Measurements from ENCODE around the gene HNRNPM.
"Not testable (repeated sequence)": the region's sequence is repeated elsewhere in the genome, so short reads cannot be mapped to it uniquely, and the experiment has no call there.

The HNRNPM gene

DNA sequence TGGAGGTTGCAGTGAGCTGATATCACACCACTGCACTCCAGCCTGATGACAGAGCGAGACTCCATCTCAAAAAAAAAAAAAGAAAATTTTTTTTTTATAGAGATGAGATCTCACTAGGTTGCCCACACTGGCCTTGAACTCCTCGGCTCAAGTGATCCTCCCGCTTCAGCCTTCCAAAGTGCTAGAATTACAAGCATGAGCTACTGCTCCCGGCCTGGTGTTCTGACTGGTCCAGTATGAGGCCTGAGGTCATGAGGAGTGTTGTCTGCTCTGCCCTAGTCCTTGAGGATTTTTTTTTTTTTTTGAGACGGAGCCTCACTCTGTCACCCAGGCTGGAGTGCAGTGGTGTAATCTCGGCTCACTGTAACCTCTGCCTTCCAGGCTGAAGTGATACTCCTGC, 19.4 kb upstream of the HNRNPM start:
- in situ Hi-C loops (cut with HindIII; ENCODE audit: low sequenced_read_pairs): not testable (repeated sequence)

DNA sequence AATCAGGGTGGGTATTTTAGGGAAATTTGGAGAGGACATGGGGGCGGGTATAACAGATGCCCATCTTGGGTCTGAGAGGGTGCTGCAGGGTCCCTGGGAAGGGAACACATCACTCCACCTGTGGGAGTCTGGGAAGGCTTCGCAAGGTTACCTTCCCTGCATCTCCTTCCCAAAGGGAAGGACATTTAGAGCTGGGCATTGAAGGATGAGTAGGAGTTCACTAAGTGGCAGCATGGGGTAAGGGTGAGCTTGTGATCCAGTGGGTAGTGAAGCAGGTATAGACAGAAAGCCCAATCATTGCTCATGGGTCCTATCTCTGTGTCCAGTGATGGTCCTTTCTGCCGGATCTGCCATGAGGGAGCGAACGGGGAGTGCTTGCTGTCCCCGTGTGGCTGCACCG, 18.5 kb upstream of the HNRNPM start:
- in situ Hi-C loops (cut with HindIII; ENCODE audit: low sequenced_read_pairs): no loop called here

DNA sequence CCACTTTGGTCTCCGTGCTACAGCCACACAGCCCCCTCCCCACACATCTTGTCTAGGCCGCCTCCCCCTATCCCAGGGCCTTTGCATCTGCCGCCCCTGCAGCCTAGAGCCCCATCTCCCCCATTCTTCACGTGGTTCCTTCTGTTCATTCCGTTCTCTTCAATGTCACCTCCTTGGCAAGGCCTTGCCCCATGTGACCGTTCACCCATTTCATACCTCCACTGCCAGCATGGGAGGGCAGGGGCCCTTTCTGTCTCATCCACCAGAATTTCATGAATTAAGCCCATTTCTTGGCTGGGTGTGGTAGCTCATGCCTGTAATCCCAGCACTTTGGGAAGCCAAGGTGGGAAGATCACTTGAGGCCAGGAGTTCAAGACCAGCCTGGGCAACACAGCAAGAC, 15.7 kb upstream of the HNRNPM start:
- in situ Hi-C loops (cut with HindIII; ENCODE audit: low sequenced_read_pairs): no loop called here

DNA sequence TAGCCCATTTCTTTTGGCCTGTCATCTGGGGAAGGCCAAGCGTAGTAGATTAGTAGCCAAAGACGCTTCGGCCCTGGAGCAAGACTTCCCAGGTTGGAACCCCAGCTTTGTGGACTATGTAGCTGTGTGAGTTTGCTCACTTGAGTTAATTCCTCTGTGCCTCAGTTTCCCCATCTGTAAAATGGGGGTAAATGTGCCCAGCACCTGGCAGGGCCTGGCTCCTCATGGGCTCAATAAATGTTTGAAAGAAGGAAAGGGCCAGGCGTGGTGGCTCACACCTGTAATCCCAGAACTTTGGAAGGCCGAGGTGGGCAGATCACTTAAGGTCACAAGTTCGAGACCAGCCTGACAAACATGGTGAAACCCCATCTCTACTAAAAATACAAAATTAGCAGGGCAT, 14.9 kb upstream of the HNRNPM start:
- in situ Hi-C loops (cut with HindIII; ENCODE audit: low sequenced_read_pairs): no loop called here

DNA sequence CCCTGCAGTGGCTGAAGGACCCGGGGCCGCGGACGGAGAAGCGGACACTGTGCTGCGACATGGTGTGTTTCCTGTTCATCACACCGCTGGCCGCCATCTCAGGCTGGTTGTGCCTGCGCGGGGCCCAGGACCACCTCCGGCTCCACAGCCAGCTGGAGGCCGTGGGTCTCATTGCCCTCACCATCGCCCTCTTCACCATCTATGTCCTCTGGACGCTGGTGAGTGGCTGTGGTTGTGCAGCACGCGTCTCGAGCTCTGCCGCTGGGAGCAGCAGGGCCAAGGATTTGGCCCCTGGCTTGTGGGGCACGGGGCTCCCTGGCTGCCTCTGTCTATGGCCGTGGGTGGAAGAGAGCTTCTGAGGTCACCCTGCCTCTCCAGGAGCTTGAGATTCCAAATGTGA, 14.1 kb upstream of the HNRNPM start:
- in situ Hi-C loops (cut with HindIII; ENCODE audit: low sequenced_read_pairs): no loop called here

DNA sequence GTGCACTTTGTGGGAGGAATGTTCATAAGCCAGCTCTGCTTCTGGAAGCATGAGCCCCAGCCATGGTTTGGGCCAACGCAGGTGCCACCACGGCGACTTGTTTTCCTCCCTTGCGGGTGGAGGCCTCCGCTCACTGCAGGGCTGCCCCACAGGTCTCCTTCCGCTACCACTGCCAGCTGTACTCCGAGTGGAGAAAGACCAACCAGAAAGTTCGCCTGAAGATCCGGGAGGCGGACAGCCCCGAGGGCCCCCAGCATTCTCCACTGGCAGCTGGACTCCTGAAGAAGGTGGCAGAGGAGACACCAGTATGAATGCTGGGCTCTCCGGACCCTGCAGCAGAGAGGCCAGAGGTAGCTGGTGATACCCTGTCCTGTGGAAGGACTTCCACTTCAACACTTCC, 6.5 kb upstream of the HNRNPM start:
- in situ Hi-C loops (cut with HindIII; ENCODE audit: low sequenced_read_pairs): no loop called here

DNA sequence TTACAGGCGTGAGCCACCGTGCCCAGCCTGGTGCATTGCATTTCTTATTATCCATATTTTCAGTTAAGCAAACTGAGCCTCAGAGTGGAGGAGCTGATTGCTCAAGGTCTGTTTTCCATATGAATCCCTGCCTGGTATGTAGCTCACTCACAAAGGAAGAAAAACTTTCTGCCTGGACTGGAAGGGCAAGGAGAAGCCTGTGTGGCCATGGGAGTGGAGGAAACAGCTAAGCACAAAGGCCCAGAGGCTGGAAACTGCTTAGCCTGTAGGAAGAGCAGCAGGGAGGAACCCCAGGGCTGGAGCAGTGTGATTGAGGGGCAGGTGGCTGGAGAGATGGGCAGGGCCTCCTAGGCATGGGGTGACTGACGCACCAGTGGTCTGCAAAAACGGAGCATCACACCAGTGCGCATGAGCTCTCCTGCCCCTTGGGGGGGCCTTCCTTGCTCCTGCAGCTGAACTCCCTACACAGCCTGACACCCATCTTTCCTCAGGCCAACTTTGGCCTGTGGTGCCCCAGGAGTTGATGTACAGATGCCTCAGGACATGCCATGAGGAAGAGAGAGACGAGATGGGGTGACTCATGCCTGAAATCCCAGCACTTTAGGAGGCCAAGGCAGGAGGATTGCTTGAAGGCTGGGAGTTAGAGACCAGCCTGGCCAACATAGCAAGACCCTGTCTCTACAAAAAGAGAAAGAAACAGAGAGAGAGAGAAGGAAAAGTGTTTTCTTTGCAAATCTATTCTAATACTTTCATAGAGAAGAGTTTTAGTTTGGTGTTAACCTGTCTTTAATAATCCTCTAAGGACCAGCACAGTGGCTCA, 2.8 kb upstream of the HNRNPM start:
- in situ Hi-C loops (cut with HindIII; ENCODE audit: low sequenced_read_pairs): no loop called here

DNA sequence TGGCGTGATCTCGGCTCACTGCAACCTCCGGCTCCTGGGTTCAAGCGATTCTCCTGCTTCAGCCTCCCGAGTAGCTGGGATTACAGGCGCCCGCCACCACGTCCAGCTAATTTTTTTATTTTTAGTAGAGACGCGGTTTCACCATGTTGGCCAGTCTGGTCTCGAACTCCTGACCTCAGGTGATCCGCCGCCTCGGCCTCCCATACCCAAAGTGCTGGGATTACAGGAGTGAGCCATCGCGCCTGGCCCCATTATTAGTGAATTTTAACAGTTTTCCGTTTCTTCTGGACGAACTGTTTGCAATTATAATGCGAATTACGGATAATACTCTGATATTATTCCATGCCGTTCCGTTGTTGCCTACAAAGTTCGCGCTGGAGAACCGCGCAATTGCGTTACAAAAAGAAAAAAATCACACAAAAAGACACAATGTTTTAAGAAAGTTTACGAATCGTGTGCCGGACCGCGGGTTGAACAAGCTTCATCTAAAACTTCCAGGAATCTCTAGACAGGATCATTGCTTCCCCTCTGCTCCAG, 567 bp upstream of the HNRNPM start:
- in situ Hi-C loops (cut with HindIII; ENCODE audit: low sequenced_read_pairs): not testable (repeated sequence)

DNA sequence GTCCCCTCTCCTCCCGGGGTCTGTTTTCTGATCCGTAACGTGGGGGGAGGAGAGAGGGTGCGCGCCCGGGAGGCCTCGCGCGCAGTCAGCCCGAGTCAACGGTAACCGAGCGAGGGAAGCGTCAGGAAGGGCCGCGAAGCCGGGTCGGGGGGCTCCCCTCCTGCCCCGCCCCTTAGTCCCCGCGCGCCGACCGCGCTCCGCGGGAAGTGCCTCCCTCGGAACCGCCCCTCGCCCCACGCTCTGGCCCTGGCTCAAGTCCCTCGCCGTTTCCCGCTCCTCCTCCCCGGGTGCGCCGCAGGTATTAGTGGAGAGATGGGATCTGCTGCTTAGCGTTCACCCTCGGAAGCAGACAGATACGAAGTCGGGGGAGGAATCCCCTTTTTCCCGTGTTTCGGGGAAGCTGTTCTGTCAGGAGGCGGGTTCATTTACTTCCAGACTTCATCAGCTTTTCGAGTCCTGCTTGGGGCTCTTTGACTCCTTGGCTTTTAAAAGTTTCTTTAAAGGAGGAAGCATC, 770 bp downstream of the HNRNPM start:
- in situ Hi-C loops (cut with HindIII; ENCODE audit: low sequenced_read_pairs): loop anchor here (5.0 kb wide), 1 partner anchor 73 kb away; no protein-coding TSS in a partner anchor

DNA sequence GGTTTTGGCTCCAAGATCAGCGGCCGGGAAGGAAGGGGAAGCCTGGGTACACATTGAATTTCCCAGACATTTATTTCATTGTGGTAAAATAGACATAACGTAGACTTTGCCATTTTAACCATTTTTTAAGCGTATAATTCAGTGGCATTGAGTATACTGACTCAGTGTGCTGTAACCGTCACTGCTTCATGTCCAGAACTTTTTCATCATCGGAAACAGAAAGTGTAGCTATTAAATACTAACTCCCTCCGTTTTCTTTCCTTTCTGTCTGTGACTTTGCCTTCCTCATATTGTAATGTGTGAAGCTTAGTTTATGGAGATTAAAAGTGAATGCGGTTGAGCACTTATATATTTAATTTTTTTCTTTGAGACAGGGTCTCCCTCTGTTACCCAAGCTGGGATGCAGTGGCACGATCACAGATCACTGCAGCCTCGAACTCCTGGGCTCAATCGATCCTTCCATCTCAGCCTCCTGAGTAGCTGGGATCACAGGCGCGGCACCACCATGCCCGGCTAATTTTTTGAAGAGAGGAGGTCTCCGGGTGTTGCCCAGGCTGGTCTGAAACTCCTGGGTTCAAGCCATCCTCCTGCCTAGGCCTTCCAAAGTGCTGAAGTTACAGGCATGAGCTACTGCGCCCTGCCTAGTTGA, 1.4 kb downstream of the HNRNPM start:
- in situ Hi-C loops (cut with HindIII; ENCODE audit: low sequenced_read_pairs): loop anchor here (5.0 kb wide), 1 partner anchor 74 kb away; no protein-coding TSS in a partner anchor

DNA sequence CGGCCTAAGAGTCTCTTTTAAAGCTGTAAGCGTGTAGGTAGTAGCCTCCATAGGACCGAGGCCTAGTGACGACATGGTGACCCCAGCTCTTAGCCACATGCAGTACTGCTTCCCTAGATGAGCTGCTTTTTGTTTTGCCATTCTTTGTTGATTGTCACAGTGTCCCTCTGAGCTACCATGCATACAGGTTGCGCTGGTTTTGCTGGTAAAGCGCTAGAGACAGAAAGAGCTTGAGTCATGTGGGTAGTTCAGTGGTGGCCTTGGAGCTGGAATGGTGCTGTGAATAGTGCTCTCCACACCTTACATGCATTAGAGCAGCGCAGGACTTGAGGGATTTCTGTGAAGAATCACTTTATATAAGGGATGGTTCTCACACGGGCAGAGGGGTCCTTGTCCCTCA, 5.1 kb downstream of the HNRNPM start:
- in situ Hi-C loops (cut with HindIII; ENCODE audit: low sequenced_read_pairs): loop anchor here (5.0 kb wide), 1 partner anchor 78 kb away; no protein-coding TSS in a partner anchor

DNA sequence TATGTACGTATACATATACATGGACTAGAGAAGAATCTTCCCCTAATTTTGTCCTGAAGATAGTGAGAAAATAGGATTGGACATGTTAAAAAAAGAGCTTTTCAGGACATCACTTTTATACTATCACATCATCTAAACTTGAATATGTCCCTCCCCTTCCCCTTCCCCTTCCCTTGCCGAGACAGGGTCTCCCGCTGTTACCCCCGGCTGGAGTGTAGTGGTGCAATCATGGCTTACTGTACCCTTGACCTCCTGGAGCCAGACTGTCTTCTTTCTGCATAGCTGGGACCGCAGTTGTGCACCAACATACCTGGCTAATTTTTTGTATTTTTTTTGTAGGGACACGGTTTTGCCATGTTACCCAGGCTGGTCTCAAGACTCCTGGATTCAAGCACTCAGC, 6.6 kb downstream of the HNRNPM start:
- in situ Hi-C loops (cut with HindIII; ENCODE audit: low sequenced_read_pairs): no loop called here

DNA sequence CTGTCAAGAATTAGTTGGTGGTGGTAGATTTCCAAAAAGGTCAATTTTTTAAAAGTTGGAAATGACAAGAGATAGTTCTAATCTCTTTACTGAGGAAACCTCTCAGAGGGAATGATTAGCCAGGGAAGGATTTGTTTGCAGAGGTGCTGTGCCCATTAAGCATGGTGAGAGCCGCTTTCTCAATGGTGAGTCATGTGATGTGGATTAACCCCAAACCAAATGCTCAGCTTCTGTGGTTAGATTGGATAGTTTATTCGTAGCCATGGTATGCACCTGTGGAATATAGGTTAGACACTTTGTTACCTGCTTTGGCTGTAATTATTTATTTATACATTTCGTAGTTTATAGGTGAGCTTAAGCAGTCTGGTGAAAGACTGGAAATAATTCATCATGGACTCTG, 7.1 kb downstream of the HNRNPM start:
- in situ Hi-C loops (cut with HindIII; ENCODE audit: low sequenced_read_pairs): no loop called here

DNA sequence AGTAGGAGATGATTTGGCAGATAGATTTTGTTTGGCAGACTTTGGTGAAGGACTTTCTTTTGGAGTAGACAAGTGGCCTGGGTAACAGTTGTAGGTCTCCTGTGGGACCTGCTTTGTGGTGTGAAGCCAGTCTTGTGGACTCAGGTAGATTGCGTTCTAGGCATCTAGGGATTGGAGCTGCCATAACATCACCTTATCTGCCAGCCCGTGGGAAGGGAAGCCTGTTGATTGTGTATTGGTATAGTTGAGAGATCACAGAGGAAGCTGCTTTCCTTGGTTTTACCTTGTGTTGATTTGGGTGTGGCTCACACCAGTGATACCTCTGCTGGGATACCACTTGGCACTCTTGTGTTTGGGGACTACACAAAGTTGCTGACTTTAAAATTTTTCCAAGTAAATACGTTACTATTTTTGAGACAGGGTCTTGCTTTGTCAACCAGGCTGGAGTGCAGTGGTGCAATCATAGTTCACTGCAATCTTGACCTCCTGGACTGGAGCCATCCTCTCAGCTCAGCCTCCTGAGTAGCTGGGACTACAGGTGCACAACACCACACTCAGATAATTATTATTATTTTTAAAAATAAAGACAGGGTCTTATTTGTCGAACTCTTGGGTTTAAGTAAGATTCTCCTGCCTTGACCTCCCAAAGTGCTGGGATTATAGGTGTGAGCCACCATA, 7.8 kb downstream of the HNRNPM start:
- in situ Hi-C loops (cut with HindIII; ENCODE audit: low sequenced_read_pairs): no loop called here

DNA sequence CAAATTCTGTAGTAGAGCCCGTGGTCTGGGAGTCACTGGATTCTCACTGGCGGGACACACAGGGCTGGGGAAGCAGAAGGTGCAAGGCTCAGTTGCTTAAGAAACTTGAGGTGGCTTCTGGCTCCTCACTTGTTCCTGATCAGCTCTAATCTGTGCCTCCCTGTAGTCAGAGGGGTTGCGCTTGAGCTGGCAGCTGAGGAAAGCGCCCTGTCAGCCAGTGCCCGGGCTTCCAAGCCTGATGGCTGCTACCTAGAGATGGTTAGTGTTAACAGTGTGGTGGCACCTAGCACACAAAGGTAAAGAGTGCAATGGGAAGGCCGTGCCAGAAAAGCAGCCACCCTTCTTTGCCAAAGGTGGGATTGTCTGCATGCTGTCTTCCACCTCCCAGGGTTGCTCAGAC, 8.8 kb downstream of the HNRNPM start:
- in situ Hi-C loops (cut with HindIII; ENCODE audit: low sequenced_read_pairs): no loop called here

DNA sequence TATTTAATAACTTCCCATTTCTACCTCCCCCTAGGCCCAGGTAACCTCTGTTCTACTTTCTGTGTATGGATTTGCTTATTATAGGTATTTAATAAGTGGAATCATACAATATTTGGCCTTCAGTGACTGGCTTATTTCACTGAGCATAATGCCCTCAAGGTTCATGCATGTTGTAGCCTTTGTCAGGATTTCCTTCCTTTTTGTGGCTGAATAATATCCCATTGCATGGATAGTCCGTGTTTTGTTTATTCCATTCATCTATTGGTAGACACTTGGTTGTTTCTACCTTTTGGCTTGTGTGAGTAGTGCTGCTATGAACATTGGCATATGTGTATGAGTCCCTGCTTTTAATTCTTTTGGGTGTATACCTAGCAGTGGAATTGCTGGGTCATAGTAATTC, 9.4 kb downstream of the HNRNPM start:
- in situ Hi-C loops (cut with HindIII; ENCODE audit: low sequenced_read_pairs): no loop called here

DNA sequence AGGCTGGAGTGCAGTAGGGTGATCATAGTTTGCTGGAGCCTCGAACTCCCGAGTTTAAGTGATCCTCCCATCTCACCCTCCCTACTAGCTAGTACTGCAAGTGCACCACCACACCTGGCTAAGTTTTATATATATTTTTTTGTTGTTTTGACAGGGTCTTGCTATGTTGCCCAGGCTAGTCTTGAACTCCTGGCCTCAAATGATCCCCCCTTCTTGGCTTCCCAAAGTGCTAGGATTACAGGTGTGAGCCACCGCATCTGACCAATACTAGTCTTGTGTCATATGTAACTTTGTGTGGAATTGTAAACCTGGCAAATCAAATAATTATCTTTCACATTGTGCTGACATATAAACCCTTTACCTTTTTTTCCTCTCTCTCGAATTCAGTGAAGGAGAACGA, 10.2 kb downstream of the HNRNPM start:
- in situ Hi-C loops (cut with HindIII; ENCODE audit: low sequenced_read_pairs): loop anchor here (5.0 kb wide), 1 partner anchor 137 kb away; no protein-coding TSS in a partner anchor

DNA sequence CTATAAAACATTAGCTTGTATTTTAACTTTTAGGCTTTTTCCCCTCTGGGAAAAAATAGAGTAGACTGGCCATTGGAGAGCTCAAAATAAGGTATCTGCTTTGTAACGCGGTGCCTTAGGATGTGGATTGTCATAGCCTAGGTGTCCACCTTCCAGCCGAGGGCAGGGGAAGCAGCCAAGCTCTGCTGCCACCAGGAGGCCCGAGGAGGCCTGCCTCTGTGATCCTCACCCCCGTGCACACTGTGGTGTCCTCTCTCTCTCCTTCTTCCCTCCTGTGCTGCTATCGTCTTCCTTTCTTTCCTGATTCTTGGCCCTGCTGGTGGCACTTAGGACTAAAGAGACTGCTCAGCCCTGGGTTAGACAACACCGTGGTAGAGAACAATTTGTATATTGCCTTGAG, 11.3 kb downstream of the HNRNPM start:
- in situ Hi-C loops (cut with HindIII; ENCODE audit: low sequenced_read_pairs): loop anchor here (5.0 kb wide), 1 partner anchor 136 kb away; no protein-coding TSS in a partner anchor

DNA sequence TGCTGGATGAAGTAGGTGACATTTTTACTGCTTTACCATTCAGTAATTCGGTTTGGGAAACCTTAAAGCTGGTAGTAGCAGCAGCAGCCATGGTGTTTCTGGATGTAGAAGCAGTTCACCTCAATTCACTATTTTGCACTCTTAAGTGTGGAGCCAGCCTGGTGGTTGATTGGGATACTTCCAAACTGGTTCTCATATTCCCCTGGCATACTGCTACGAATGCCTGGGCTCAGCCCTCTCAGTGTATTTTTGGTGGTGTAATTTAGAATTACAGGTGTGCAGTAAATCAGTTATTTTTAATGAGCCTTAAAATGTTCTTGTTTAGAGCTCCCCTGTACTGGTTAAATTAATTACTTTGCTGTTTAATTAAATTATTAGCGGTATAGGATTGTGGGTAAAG, 12.4 kb downstream of the HNRNPM start:
- in situ Hi-C loops (cut with HindIII; ENCODE audit: low sequenced_read_pairs): loop anchor here (5.0 kb wide), 1 partner anchor 135 kb away; no protein-coding TSS in a partner anchor

DNA sequence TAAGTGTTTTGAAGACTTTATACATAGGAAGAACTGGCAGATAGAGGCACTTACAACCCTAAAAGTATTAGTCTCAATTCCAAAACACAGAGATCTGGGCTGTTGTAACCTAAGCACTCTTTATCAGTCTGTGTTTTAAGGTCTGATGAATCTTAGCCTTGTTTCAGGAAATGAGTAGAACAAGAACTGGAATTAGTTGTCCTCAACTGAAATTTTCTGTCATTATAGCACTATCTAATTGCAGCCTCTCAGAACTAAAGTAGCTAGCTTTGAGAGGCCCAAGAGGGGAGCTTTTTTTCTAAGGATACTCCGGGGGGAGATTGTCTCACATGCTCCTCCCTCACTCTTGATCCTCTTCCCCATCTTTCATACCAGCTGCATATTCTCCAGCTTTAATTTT, 13.1 kb downstream of the HNRNPM start:
- in situ Hi-C loops (cut with HindIII; ENCODE audit: low sequenced_read_pairs): loop anchor here (5.0 kb wide), 1 partner anchor 134 kb away; no protein-coding TSS in a partner anchor

DNA sequence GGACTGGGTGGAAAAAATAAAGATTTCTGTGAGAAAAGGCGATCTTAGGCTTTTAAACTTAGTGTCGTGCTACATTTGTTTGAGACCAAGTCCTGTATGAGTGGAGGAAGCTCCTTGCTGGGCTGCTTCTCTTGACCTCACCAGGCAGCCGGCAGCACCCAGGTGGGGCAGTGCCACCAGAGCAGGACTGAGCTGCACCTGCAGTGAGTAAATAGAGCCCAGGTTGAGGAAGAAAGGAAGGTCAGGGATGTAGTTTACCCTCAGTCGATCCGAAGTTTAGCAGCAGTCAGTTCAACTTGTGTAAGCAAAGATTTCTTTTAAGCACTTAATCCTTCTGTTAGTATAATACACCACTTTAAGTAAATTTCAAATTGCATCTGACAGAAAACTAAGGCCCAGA, 13.6 kb downstream of the HNRNPM start:
- in situ Hi-C loops (cut with HindIII; ENCODE audit: low sequenced_read_pairs): loop anchor here (5.0 kb wide), 1 partner anchor 134 kb away; no protein-coding TSS in a partner anchor

Data from endothelial cell of hepatic sinusoid (primary cell).